T-cell (primary cell): ENCODE measurements around the gene AHSP. TPM values are rescaled to one million over a fixed set of nuclear protein-coding genes. Genes with fewer than 3 reads are reported as not detected.
"Not testable (repeated sequence)": the region's sequence is repeated elsewhere in the genome, so short reads cannot be mapped to it uniquely, and the experiment has no call there.

ENCODE experiments used
- ATAC-seq, 4 experiments: fragments of 200-7000 bp in 3 of 4; fragments of 150-1000 bp in 1 of 4; cut with Tn5 transposase; replicated peaks in 1 of 4; 1 replicate in 3 of 4; 2 replicates in 1 of 4; pipeline ENCODE4 v1.10.0; 2021; ENCODE audit warnings: moderate library complexity in 3 of 4, mild to moderate bottlenecking in 2 of 4, moderate number of reproducible peaks in 1 of 4
- CTCF ChIA-PET, 2 donors: fragments of 300-600 bp; sonication (Branson Sonifier 250); formaldehyde crosslinking; loops; one replicate each; lab custom pipeline; 2022; ENCODE audit warnings: antibody characterized with exemption in 2 of 2; lab: Charles Lee
- POLR2A ChIA-PET, 2 donors: fragments of 300-600 bp; sonication (Branson Sonifier 250); formaldehyde crosslinking; loops; one replicate each; lab custom pipeline; 2022; ENCODE audit warnings: antibody characterized with exemption in 2 of 2; lab: Charles Lee
- DNase-seq, 35 experiments: peaks; one replicate each; pipeline versions ENCODE4 v3.0.0 to v3.0.0-alpha.2; 2013 to 2023
- H3K27ac ChIP-seq: one replicate; pipeline ENCODE4 v1.5.1; 2013; ENCODE audit warnings: low read length
- H3K27me3 ChIP-seq, 2 experiments: replicated peaks in 1 of 2; 1 replicate in 1 of 2; 2 replicates in 1 of 2; pipeline versions ENCODE4 v1.6.1 to v1.7.0; 2013; ENCODE audit warnings: low read length in 1 of 2, mixed read lengths in 1 of 2; ENCODE audit not compliant: control insufficient read depth in 2 of 2, insufficient read depth in 2 of 2; ENCODE audit errors: extremely low read depth in 1 of 2
- H3K36me3 ChIP-seq, 2 donors: 1 replicate in 1 of 2; 2 replicates in 1 of 2; pipeline versions ENCODE4 v1.6.1 to v1.7.0; 2013; ENCODE audit warnings: low read length in 1 of 2; ENCODE audit not compliant: control insufficient read depth in 2 of 2, insufficient read depth in 1 of 2; ENCODE audit errors: extremely low read depth in 1 of 2
- H3K4me1 ChIP-seq, 2 experiments: 1 replicate in 1 of 2; 2 replicates in 1 of 2; pipeline versions ENCODE4 v1.6.1 to v1.7.0; 2013; ENCODE audit warnings: low read length in 2 of 2, mixed read lengths in 1 of 2; ENCODE audit not compliant: insufficient read depth in 2 of 2, control insufficient read depth in 1 of 2; ENCODE audit errors: extremely low read depth in 1 of 2
- H3K4me3 ChIP-seq, 2 donors: 1 replicate in 1 of 2; 2 replicates in 1 of 2; pipeline versions ENCODE4 v1.5.1 to v1.7.0; 2013; ENCODE audit warnings: mild to moderate bottlenecking in 2 of 2, low read length in 1 of 2, moderate library complexity in 1 of 2; ENCODE audit not compliant: control insufficient read depth in 1 of 2; ENCODE audit errors: extremely low read depth in 1 of 2
- H3K9me3 ChIP-seq: 2 replicates; pipeline ENCODE4 v1.7.0; 2013
- H3K27ac Mint-ChIP-seq, 2 donors: one replicate each; pipeline ENCODE4 v1.8.0; 2020 to 2021; ENCODE audit warnings: mild to moderate bottlenecking in 2 of 2, mixed read lengths in 2 of 2
- H3K27me3 Mint-ChIP-seq, 2 donors: one replicate each; pipeline ENCODE4 v1.8.0; 2021 to 2022; ENCODE audit warnings: mixed read lengths in 2 of 2
- H3K36me3 Mint-ChIP-seq: one replicate; pipeline ENCODE4 v1.8.0; 2021; ENCODE audit warnings: mixed read lengths
- H3K4me1 Mint-ChIP-seq, 3 donors: one replicate each; pipeline ENCODE4 v1.8.0; 2020 to 2022; ENCODE audit warnings: mixed read lengths in 3 of 3, mild to moderate bottlenecking in 1 of 3
- H3K4me3 Mint-ChIP-seq, 3 donors: one replicate each; pipeline ENCODE4 v1.8.0; 2020 to 2022; ENCODE audit warnings: mild to moderate bottlenecking in 3 of 3, mixed read lengths in 3 of 3, moderate library complexity in 3 of 3
- H3K9me3 Mint-ChIP-seq, 3 donors: one replicate each; pipeline ENCODE4 v1.8.0; 2020 to 2022; ENCODE audit warnings: mixed read lengths in 3 of 3
- WGBS: methylation state at CpG from one replicate; pipeline ENCODE4 v1.1.5; 2013; ENCODE audit warnings: missing lambda C conversion rate; ENCODE audit not compliant: insufficient coverage; 5-methylcytosine and 5-hydroxymethylcytosine counted together
- total RNA-seq, 35 experiments: library from RNA in 6 of 35; stranded (reverse) in 6 of 35; fragments of 120-200 nt in 1 of 35; gene quantifications; one replicate each; pipeline versions ENCODE4 v1.2.1 to v1.2.4 and lab custom pipeline; 2013 to 2026

The AHSP gene
- total RNA-seq, 5 donors from 2014 or later (not counting 1 experiment from before 2014, with no cell fraction given) = not detected

- Mint-ChIP-seq H3K4me3 (no peak overlapping the region), H3K27ac (no peak overlapping the region), H3K27me3 (peaks cover 34 to 42% of the 10 kb centered on the region in 2 donors), H3K36me3 (peaks cover 10% of the 10 kb centered on the region), H3K4me1 (peaks cover 6 to 11% (median 6%) of the 10 kb centered on the region in 3 donors), H3K9me3 (peaks cover 9 to 37% (median 17%) of the 10 kb centered on the region in 3 donors)
- no CpG with 5 or more reads among the region's 1 CpG for WGBS
- no peak for DNase-seq
- ChIA-PET POLR2A (no interaction called here), CTCF (no interaction called here)
- peaks cover 0 to 23% of the 10 kb centered on the region in 2 experiments for H3K27me3 ChIP-seq
- peaks cover 0 to 6% of the 10 kb centered on the region in 2 experiments for H3K4me1 ChIP-seq
- no peak for ATAC-seq
- no peaks in the 10 kb centered on the region for H3K9me3 ChIP-seq
- no peaks in the 10 kb centered on the region for H3K36me3 ChIP-seq
- H3K4me3 ChIP-seq = no peak overlapping the region
- H3K27ac ChIP-seq = no peak overlapping the region
Measured at GRCh38 chr16:31572821-31573220, 45.1 kb downstream of the AHSP start.

DNA sequence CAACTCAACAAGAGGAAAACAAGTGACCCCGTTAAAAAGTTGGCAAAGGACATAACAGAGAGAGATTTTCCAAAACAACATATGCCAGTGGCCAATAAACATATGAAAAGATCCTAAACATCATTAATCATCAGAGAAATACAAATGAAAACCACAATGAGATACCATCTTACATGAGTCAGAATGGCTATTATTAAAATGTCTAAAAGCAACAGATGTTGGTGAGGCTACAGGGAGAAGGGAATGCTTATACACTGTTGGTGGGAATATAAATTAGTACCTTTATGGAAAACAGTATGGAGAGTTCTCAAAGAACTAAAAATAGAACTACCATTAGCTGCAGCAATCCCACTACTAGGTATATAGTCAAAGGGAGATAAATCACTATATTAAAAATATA is 46.5 kb downstream of the AHSP start:
- H3K27ac ChIP-seq, ATAC-seq, H3K9me3 ChIP-seq, H3K4me1 Mint-ChIP-seq, H3K4me3 Mint-ChIP-seq, DNase-seq, H3K36me3 ChIP-seq, POLR2A ChIA-PET, H3K27ac Mint-ChIP-seq, CTCF ChIA-PET, H3K4me1 ChIP-seq, H3K4me3 ChIP-seq: not testable (repeated sequence)
- H3K27me3 ChIP-seq = peaks cover 0 to 11% of the 10 kb centered on the region in 2 experiments
- Mint-ChIP-seq H3K36me3 (peaks cover 10% of the 10 kb centered on the region), H3K9me3 (peaks cover 13 to 49% (median 28%) of the 10 kb centered on the region in 3 donors), H3K27me3 (peaks cover 26 to 31% of the 10 kb centered on the region in 2 donors)
- no CpG with 5 or more reads among the region's 1 CpG for WGBS

DNA sequence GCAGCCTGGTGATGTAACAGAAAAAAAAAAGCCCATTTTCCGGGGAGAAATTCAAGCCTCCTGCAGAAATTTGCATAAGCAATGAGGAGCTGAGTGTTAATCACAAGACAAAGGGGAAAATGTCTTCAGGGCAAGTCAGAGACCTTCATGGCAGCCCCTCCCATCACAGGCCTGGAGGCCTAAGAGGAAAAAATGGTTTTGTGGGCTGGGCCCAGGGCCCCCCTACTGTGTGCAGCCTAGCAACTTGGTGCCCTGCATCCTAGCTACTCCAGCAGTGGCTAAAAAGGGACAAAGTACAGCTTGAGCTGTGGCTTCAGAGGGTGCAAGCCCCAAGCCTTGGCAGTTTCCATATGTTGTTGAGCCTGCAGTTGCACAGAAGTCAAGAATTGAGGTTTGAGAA is 49.7 kb downstream of the AHSP start:
- Mint-ChIP-seq H3K9me3 (peaks cover 15 to 48% (median 44%) of the 10 kb centered on the region in 3 donors), H3K36me3 (peaks cover 2% of the 10 kb centered on the region), H3K27ac (no peak overlapping the region), H3K4me1 (no peaks in the 10 kb centered on the region), H3K4me3 (no peak overlapping the region), H3K27me3 (peaks cover 4 to 8% of the 10 kb centered on the region in 2 donors)
- H3K4me1 ChIP-seq = no peaks in the 10 kb centered on the region
- WGBS = 67% methylated on average over 1 of the region's 1 CpG
- POLR2A ChIA-PET = no interaction called here
- ATAC-seq = no peak
- no peak overlapping the region for H3K4me3 ChIP-seq
- H3K27me3 ChIP-seq = peaks cover 0 to 3% of the 10 kb centered on the region in 2 experiments
- CTCF ChIA-PET = no interaction called here
- no peaks in the 10 kb centered on the region for H3K36me3 ChIP-seq
- H3K27ac ChIP-seq = no peak overlapping the region
- H3K9me3 ChIP-seq = no peaks in the 10 kb centered on the region
- DNase-seq = no peak

Other genes starting within 250 kb of the AHSP start
- gene ITGAX, start 172.7 kb upstream of the AHSP start, total RNA-seq = 1 to 10 TPM; 1.4 to 4.3 (median 3.9) TPM
- gene ITGAD, start 134.6 kb upstream of the AHSP start, total RNA-seq = under 1 TPM in 3 of 5 donors, not detected in 2; 0.22 to 0.70 (median 0.23) TPM
- gene COX6A2, start 99.5 kb upstream of the AHSP start, total RNA-seq = not detected
- under 1 TPM in 4 of 5 donors, not detected in 1; 0.16 to 0.53 (median 0.26) TPM for gene ZNF843, start 85.1 kb upstream of the AHSP start, total RNA-seq
- gene ARMC5, start 68.4 kb upstream of the AHSP start, total RNA-seq = 10 to 100 TPM in 3 of 5 donors, 1 to 10 TPM in 2; 9.3 to 16.6 (median 10.2) TPM
- 1 to 10 TPM in 1 of 5 donors, under 1 TPM in 4; 0.40 to 1.1 (median 0.72) TPM for gene TGFB1I1, start 55.7 kb upstream of the AHSP start, total RNA-seq
- 1 to 10 TPM; 2.6 to 4.2 (median 3.2) TPM for gene SLC5A2, start 44.8 kb upstream of the AHSP start, total RNA-seq
- 100 to 1,000 TPM in 3 of 5 donors, 10 to 100 TPM in 2; 65.4 to 125 (median 107) TPM for gene RUSF1, start 19.5 kb upstream of the AHSP start, total RNA-seq